Activated CD4-positive, alpha-beta T cell treated with anti-CD3 and anti-CD28 coated beads, Interleukin-10, Interleukin-2, amounts not matched to agents 100 ng/mL and 50 ng/mL, durations not matched to agents 16 hours and 8 hours (primary cell): ENCODE measurements around the gene EPHA10.
"Not testable (repeated sequence)": the region's sequence is repeated elsewhere in the genome, so short reads cannot be mapped to it uniquely, and the experiment has no call there.

ENCODE experiments used
- DNase-seq: peaks from one replicate; pipeline ENCODE4 v3.0.0-alpha.2; 2020

The EPHA10 gene

GRCh38 chr1:37764888-37765441 lies at the start of gene EPHA10:
Gene EPHA10 (minus strand): TSS chr1:37765120. CDS start chr1:37765066, 54 bp downstream.
- no peak for DNase-seq

DNA sequence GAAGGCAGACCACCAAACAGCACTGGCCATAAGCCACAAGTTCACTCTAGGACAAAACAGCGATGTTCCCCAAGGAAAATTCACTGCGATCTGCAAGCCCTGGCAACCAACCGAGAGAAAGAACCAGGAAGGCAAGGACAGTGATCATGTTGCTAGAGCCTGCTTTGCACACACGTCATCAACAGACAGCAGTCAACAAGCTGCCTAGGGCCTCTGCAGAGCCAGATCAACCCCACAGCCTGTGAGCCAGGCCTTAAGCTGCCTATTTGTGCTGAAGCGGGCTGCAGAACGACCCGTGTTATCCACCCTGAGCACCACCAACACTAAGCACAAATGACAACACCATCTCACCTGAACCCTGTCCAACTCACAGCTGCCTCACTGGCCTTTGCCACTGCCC lies 49.3 kb upstream of the EPHA10 start:
- no peak for DNase-seq

- DNase-seq = no peak
Observed at GRCh38 chr1:37813529-37814145, 48.7 kb upstream of the EPHA10 start.

GRCh38 chr1:37811027-37811655 lies 46.2 kb upstream of the EPHA10 start:
- peak; percentile 79 for DNase-seq

GRCh38 chr1:37809942-37810341 lies 45.0 kb upstream of the EPHA10 start:
- no peak for DNase-seq

DNA sequence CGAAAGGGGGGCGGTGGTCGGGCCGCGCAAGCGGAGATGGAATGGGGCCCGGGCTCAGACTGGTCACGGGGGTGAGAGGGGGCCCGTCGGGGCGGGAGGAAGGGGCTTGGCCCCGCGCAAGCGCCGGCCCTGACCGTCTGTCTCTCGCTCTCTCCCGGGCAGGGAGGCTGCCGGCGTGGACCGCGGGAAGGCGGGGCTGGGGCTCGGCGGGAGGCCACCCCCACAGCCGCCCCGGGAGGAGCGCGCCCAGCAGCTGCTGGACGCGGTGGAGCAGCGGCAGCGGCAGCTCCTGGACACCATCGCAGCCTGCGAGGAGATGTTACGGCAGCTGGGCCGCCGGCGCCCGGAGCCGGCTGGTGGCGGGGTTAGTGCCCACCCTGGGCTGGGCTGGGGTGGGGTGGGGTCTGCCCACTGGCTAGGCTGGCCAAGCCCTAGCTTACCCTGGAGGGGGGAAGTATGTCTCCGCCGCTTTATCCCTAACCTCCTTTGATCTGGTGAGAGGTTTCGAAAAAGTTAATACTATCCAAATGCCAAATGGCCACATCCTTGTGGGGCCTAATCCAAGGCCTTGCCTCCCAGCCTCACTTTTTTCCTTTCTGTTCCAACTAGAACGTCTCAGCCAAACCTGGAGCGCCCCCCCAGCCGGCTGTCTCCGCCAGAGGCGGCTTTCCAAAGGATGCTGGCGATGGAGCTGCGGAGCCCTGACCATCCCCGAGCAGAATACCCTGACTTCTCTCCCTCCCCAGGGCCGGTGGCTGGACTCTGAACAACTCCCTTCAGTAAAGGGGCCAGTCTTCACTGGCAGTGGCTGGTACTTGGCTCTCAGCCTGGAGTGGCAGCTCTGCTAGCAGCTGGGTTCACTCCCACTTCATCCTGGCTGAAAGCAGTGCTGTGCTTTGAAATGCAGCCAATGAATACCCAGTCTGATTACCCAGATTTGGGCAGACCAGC lies 43.7 kb upstream of the EPHA10 start:
- peak; percentile 62 for DNase-seq

GRCh38 chr1:37807555-37808368 lies 42.8 kb upstream of the EPHA10 start, which contains the start of the genes C1orf122 and YRDC:
Gene C1orf122 (plus strand): TSS chr1:37807790. CDS start chr1:37808405, 615 bp downstream.
Gene YRDC (minus strand): TSS chr1:37808208. CDS start chr1:37808180, 28 bp downstream.
- DNase-seq = peak; percentile 96

- DNase-seq = no peak
Observed at GRCh38 chr1:37807220-37807554, 42.3 kb upstream of the EPHA10 start.

- no peak for DNase-seq
Observed at GRCh38 chr1:37802439-37802838, 37.5 kb upstream of the EPHA10 start.

- no peak for DNase-seq
Observed at GRCh38 chr1:37797750-37798345, 32.9 kb upstream of the EPHA10 start.

- DNase-seq = peak; percentile 51
Observed at GRCh38 chr1:37795340-37796125, 30.6 kb upstream of the EPHA10 start.

DNA sequence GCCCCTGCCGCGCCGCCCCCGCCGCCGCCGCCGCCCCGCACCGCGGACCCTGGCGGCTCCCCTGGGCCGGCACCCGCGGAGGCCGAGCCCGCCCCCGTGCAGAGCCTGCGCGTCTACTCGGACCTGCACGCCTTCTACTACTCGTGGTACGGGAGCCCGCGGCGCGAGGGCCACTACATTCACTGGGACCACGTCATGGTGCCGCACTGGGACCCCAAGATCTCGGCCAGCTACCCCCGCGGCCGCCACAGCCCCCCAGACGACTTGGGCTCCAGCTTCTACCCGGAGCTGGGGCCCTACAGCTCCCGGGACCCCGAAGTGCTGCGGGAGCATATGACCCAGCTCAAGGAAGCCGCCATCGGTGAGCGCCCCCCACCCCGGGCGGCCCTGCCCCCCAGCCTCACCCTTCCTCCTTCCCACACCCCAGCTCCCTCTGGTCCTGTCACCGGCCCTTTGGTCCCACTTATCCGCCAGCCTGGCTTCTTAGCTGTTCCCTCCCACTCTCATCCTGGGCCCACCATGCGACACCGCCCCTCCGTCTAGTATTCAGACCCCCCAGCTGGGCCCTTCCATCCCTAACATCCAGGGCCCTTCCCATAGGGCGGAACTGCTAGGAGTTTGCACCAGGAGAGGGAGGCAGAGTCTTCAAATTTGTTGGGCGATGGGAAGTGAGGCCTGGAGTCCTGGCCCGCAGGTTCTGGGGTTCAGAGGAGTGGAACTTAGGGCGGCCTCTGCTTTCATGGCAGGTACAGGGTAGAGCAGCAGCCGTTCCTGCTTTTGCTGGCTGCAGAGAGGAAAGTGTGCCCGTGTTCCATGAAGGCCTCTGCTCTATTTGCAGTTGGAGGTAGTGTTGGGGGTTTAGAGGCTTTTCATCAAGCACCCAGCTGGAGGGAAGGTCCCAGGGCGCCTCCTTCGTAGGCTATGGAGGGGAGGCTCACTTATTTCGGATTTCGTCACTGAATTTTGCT lies 29.7 kb upstream of the EPHA10 start:
- no peak for DNase-seq

- peak; percentile 48 for DNase-seq
Observed at GRCh38 chr1:37793773-37794371, 29.0 kb upstream of the EPHA10 start, which contains the start of gene MANEAL. Gene MANEAL (plus strand): TSS chr1:37793847. CDS start chr1:37794183, 336 bp downstream.

- no peak for DNase-seq
Observed at GRCh38 chr1:37792943-37793686, 28.2 kb upstream of the EPHA10 start.

DNA sequence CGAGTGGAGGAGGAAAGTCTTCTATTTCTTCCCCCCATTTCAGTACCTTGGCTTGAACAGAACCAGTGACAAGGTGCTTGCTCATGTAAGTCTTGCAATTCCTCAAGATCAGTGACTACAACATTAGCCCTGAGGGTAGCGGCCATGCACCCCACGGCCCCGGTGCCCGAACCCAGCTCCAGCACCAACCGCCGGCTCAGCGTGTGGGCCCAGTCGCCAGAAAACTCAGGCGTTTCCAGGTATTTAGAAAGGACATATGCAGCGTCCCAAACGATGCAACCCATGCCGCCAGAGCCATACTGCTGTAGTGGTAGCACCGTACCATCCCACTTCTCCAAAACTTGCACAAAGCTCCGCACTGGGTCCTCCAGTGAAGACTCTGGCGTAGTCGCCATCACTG lies 17.6 kb upstream of the EPHA10 start:
- no peak for DNase-seq

- DNase-seq = no peak
Observed at GRCh38 chr1:37778654-37779053, 13.7 kb upstream of the EPHA10 start.

- peak; percentile 18 for DNase-seq
Observed at GRCh38 chr1:37776946-37777516, 12.1 kb upstream of the EPHA10 start.

DNA sequence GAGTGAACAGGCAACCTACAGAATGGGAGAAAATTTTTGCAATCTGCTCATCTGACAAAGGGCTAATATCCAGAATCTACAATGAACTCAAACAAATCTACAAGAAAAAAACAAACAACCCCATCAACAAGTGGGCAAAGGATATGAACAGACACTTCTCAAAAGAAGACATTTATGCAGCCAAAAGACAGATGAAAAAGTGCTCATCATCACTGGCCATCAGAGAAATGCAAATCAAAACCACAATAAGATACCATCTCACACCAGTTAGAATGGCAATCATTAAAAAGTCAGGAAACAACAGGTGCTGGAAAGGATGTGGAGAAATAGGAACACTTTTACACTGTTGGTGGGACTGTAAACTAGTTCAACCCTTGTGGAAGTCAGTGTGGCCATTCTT lies 6.5 kb upstream of the EPHA10 start:
- not testable (repeated sequence) for DNase-seq
